GM19397 (cell line): Measurements from ENCODE around the gene MC1R.
"Not testable (repeated sequence)": the region's sequence is repeated elsewhere in the genome, so short reads cannot be mapped to it uniquely, and the experiment has no call there.

ENCODE experiments used
- ATAC-seq: cut with Tn5 transposase; IDR thresholded peaks from one replicate; pipeline ENCODE4 v1.9.1; 2021; ENCODE audit warnings: mild to moderate bottlenecking, moderate library complexity; ENCODE audit not compliant: unreplicated experiment

Gene MC1R

GRCh38 chr16:89918453-89919347, at the start of gene MC1R:
TSS of gene MC1R (plus strand) at chr16:89918862. CDS start at chr16:89919259, 397 bp downstream.
- ATAC-seq, result peak; percentile 26

GRCh38 chr16:89869911-89870310, 48.8 kb upstream of the MC1R start:
- ATAC-seq, result no peak

GRCh38 chr16:89870440-89870839, 48.2 kb upstream of the MC1R start:
- ATAC-seq, result no peak

GRCh38 chr16:89871895-89872294, 46.8 kb upstream of the MC1R start:
- no peak for ATAC-seq

DNA sequence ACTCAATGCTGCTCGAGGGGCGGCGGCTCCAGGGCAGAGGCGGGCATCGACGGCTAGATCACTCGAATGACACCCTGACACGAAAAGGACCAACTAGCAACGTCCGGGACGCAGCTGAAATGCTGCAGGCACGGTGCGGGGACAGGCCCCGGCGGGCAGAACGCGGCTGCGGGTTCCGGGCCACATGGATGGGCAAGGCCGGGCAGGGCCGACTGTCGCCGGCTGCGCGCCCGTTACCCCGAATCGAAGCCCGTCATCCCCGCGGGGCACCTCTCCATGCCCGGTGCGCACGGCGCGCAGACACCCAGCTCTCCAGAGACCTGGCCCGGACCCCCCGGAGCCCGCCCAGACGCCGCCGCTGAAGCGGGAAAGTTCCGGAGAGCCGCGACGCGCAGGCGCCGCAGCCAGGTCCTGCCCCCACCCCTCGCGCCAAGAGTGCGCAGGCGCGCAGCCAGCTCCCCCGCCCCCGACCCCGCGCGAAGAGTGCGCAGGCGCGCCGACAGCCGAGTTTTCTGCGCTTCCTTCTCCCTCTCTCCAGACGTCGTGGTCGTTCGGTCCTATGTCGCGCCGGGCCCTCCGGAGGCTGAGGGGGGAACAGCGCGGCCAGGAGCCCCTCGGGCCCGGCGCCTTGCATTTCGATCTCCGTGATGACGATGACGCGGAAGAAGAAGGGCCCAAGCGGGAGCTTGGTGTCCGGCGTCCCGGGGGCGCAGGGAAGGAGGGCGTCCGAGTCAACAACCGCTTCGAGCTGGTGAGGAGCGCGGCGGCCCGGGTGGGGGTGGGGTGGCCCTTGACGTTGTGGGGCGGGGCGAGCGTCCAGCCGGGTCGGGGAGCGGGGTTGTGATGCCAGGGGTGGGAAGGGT, 45.3 kb upstream of the MC1R start, which contains the start of gene TCF25:
TCF25 (plus strand) TSS at position 484 of the 863 bp plus-strand sequence; CDS start at position 560, 76 bp downstream.
- peak; percentile 44 for ATAC-seq

DNA sequence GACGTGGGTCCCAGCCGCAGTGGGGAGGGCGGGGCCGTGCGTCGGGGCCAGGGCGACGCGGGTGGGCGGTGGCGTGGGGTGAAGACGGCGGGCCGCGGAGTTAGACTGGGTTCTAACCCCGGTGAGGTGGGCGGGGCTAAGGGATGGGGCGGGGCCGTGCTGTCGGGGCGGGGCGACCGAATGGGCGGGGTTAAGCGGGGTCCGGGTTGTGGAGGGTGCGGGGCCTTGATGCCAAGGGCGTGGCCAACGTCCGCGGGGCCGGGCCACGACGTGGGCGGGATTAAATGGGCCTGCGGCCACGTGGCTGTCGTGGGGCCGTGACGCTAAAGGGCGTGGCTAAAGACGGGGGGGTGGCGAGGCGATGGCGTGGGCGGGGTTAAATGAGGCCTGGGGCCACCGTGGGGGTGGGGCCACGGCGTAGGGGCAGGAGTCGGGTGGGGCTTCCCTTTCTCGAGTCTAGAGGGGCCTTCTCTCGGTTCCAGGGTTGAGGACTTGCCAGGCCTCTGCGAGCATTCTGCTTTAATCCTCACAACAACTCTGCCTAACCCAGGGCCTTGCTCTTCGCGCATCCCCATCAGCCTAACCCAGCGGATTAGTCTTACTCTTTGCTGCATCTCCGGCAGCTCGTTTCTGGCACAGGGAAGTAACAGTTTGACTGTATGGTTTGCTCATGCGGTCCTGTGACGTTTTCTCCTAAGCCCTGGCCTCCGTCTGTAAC, 44.5 kb upstream of the MC1R start:
- peak; percentile 68 for ATAC-seq

GRCh38 chr16:89879123-89879522, 39.5 kb upstream of the MC1R start:
- not testable (repeated sequence) for ATAC-seq

DNA sequence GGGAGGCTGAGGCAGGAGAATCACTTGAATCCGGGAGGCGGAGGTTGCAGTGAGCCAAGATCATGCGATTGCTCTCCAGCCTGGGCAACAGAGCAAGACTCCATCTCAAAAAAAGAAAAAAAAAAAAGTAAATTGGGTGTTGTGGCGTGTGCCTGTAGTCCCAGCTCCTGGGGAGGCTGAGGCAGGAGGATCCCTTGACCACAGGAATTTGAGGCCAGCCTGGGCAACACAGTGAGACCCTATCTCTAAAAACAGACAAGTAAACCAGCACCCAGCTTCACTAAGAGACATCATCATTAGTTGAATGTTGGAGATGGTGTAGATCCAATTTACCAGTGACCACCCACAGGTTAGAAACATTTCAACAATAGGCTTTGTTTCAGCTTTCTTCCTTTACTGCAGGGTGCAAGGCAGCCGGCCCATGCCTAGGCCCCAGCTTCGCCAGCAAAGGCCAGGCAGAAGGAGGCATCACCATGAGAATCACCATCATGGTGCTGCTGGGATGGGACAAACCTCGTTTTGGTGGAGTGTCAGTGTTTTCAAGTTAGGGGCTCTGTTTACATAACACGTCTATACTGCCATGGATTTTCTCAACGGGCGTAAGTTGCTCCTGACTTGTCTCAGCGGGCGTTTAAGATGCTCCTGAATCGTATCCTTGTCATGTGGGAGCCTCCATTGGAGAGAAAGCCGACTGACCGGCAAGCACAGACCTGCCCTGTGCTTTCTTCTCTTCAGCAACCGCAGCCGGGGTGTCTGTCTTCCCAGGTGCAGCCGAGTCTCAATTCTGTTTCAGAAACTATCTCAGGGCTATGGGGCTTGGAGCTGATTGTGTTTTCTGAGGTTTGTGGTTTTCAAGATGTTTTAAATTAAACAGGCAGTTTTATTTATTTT, 37.9 kb upstream of the MC1R start:
- no peak for ATAC-seq

GRCh38 chr16:89881368-89881730, 37.3 kb upstream of the MC1R start:
- ATAC-seq, result no peak

- ATAC-seq, result no peak
Measured at GRCh38 chr16:89883346-89884040, 35.2 kb upstream of the MC1R start.

DNA sequence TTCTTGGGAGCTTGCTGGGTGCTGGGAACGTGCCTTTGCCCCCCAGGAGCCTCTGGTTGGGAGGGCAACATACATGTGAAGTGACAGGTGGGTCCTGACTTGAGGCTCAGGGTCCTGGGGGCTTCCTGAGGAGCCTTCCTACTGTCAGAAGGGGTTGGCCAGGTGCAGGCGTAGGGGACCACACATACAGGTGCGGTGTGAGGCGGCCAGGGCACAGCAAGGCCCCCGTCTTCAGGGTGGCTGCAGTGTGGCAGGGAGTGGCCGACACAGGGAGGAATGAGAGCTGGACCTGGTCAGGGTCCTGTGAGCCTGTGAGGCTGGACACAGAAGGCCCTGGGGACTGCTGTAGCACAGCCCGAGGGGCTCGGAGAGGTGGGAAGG, 34.6 kb upstream of the MC1R start:
- ATAC-seq, result no peak

- ATAC-seq, result no peak
Measured at GRCh38 chr16:89887243-89887642, 31.4 kb upstream of the MC1R start.

DNA sequence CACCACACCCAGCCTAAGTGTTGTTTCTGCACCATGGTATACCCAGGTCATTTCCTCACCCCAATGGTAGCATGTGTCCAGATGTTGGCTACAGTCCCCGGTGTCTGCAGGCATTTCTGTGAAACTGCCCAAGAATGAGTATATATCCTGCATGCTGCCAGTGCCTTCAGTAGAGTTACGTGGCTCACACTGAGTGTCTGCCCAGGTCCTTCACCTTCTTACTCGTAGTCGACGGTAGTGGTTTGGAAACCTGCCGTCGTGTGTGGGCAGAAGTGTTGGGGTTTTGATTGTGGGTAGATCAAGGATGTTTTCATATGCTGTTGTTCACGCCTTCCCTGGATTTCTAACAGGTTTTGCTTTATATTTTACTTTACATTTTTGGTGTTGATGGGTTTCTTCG, 28.5 kb upstream of the MC1R start:
- ATAC-seq, result no peak

DNA sequence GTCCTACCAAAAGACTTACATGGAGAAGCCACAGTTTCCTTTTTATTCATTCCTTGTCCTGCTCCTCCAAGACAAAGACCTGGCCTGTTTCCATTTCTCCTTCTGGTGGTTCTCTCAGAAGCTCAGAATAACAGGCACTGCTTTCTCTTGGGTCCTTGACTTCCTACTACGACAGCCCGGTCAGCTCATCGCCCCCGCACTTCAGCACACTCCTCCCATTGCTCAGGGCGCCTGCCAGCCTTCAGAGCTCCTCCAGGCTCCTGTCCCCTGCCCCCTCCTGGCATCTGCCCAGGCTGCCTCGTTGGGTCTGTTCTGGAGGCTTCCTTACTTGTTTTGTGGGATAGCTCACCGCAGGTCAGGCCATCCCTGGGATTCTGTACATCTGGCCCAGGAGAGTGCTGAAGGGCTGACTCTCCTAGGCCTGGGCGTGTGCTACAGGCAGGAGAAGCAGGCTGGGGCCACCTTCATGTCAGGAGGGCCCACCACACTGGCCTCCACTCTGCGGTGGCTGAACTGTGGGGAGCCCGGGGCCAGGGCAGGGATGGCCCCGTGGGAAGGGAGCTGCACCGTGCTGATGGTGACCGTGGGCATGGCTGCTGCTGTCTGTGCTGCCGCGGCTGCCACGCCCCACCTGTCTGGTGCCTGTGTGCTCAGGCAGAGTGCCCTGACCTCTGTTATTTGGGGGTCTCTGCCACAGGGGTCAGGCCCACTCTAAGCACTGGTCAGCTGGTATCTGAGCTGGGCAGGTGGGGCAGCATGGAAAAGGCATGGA, 27.6 kb upstream of the MC1R start:
- ATAC-seq, result no peak

DNA sequence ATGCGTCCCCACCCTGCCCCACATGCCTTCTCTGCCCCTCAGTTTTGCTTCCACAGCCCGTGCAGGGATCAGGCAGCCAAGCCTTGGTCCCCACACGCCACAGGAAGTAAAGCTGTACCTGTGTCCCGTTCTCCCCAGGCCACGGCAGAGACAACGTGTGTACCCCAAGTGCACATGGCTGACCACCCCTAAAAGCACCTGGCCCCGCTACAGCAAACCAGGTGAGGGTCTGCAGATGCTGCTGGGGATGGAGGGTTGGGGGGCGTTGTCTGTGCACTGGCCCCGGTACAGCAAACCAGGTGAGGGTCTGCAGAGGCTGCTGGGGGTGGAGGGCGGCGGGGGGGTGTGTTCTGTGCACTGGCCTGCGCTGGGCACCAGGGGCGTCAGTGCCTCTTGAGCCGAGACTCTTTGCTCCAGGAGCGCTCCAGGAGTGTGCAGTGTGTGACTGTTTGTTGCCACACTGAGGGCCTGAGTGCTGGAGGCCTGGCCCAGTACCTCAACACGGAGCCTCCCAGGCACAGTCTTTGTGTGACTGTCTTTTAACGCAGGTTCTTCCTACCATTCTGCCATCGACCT, 26.5 kb upstream of the MC1R start:
- ATAC-seq, result no peak

DNA sequence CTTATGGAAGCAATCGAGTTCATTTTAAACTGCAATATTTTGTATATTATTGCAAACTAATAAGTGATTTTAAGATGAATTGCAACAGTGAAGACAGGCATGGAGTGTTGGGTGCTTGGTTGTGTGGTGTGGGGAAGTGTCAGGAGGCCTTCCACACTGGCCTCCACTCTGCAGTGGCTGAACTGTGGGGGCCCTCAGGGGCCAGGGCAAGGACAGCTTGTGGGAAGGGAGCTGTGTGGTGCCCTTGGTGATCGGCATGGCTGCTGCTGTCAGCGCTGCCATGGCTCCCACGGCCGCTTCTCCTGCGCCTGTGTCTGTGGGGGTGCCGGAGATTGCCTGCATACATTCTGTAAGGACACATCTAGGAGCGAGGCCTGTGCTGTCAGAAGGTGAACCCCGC, 26.0 kb upstream of the MC1R start:
- ATAC-seq, result no peak

GRCh38 chr16:89893642-89894548, 24.8 kb upstream of the MC1R start:
- no peak for ATAC-seq
